ENCODE results near the gene TMCC1.
"Not testable (repeated sequence)": the region's sequence is repeated elsewhere in the genome, so short reads cannot be mapped to it uniquely, and the experiment has no call there.

The TMCC1 gene

GRCh38 chr3:129674798-129675123 lies 218.8 kb downstream of the TMCC1 start:
- not testable (repeated sequence) for DNase-seq

GRCh38 chr3:129673897-129674797 lies 219.4 kb downstream of the TMCC1 start:
- DNase-seq = no peak

DNA sequence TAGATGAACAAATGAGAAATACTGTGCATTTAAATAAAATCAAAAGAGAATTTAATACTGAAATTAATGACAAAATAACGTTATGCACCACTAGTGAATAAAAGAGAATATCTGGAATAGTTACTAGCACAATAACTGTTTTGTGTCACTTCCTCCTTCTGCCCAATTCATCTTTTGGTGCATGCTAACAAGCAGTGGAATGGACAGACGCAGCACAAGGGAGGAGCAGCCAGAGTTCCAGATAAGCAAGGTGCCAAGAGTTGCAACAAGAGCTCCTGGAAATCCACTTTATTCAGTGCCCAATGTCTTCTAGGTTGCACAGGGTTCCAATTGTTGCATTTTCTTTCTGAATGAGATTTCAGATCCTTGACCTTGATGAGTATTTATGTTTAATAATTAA lies 220.5 kb downstream of the TMCC1 start:
- DNase-seq = no peak

DNA sequence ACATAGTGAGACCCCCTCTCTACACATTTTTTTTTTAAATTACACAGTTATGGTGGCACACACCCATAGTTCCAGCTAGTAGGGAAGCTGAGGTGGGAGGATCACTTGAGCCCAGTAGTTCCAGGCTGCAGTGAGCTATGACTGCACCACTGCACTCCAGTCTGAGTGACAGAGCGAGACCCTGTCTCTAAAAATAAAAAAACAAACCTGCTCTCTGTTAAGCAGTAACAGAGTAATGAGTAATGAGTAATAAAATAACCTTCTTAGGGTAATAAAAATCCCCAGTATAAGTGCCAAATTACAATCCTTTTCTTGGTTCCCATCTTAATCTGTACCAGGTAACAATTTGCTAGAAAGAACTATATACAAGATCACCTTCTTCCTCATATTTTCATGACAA lies 221.1 kb downstream of the TMCC1 start:
- no peak for DNase-seq

- DNase-seq = peak; percentile 61
Measured at GRCh38 chr3:129665024-129665768, 228.3 kb downstream of the TMCC1 start.

DNA sequence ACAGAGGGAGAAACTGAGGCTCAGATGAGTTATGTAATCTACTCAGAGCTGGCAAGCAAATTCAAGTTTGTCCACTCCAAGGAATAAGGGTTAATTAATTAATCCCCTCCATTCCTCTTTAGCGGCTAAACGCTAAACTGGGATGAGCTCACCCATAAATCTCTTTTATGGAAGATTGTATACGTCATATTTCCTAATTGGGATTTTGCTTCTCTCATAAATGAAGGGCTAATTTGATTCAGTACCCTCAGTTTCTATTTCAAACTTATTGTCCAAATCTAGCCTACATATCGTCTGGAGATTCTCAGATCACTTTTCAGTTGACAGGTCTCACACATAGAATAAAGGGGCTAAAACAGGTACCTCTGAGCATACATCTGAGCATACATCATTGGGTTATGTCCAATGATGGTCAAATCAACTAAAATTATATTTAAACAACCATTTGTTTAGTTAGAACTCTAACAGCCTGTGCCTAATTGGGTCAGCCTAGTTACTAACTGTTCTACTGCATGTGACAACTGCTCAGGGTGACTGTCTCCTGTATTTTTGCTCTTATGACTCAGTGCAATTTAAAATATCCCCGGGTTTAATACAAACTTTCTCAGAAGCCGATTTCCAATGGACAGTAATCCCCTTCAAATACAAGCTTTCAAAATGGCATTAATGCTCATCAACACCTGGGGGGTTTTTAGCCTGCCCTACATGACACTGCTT lies 229.4 kb downstream of the TMCC1 start:
- DNase-seq = no peak

GRCh38 chr3:129663045-129663446 lies 230.5 kb downstream of the TMCC1 start:
- no peak for DNase-seq

DNA sequence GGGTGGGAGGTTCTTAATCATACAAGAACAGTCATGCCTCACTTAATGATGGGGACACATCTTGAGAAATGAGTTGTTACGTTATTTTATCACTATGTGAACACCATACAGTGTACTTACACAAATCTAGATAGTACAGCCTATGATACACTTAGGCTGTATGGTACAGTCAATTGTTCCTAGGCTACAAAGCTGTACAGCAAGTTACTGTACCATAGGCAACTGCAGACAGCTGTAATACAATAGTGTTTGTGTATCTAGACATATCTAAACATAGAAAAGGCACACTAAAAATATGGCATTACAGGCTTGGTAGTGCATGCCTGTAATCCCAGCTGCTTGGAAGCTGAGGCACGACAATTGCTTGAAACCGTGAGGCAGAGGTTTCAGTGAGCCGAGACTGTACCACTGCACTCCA lies 231.3 kb downstream of the TMCC1 start:
- DNase-seq = no peak

DNA sequence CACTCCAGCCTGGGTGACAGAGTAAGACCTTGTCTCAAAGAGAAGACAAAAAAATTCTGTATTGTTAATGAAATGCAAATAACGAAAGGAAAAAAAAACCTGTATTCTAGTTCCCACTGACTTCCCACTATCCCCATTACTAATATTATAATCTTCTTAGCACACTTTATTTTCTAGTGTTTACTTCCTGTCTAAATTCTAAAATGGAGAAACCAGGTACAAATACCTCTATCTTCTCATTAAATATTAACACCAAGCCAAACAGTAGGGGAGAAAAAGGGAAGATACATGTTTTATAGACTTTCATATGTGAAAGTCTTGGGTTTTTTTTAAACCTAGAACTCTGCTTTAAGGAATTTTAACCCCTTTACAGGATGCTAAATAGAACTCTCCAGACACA lies 231.7 kb downstream of the TMCC1 start:
- no peak for DNase-seq

DNA sequence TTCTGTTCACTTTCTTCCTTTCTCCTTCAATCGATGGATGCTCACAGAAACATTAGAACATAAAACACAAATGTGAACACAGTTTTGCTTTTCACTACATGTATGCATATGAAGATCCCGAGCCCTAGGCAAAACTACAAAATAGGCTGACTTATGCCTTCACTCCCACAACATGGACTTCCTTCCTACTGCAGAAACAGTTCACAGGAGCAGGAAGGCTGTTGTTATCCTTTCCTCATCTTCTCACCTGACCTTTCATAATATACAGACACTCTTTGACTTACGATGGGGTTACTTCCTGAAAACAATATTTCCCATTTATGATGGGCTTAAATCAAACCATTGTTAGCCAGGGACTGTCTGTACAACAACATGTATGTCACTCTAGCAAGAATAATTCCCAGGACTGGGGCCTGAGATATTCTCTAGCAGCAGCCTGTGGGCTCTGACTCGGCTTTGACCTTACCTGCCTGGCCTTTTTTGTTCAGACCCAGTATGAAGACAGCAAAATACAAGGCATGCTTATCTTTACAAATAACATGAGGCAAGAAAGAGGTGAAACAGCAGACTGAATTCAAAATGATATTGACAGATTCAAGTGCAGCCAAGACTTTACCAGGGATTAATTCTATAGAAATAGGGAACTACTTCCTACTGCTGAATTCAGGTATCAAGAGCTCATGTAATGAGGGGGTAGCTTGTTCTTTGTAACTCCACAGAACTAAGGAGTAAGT lies 235.2 kb downstream of the TMCC1 start:
- DNase-seq = no peak

DNA sequence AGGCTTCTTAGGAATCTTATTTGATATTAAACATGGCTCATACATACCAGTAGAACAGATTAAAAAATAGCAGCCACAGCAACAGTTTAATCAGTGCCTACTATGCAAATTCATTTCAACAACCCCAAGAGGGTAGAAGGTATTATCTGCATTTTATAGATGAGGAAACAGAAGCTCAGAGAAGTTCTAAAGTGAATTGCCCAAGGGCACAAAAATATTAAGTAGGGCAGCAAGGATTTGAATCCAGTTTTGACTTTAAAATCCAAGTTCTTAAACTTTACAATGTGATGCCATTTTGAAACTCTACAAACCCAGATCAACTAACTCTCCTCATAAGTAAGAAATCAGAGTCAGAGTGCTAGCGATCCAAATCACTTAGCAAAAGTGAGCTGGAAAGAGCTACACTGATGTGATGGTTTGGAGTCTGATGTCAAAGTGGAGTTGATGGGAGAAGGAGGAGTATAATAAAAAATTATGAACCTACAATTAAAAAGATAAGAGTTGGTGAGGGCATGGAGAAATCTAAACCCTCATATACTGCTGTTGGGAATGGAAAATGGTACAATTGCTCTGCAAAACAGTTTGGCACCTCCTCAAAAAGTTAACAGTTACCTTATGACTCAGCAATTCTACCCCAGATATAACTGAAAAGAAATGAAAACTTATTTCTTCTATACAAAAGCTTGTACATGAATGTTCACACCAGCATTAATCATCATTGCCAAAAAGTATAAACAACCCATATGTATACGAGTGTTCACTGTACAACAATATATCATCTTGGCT lies 236.1 kb downstream of the TMCC1 start:
- no peak for DNase-seq

GRCh38 chr3:129656659-129657247 lies 236.8 kb downstream of the TMCC1 start:
- peak; percentile 38 for DNase-seq

DNA sequence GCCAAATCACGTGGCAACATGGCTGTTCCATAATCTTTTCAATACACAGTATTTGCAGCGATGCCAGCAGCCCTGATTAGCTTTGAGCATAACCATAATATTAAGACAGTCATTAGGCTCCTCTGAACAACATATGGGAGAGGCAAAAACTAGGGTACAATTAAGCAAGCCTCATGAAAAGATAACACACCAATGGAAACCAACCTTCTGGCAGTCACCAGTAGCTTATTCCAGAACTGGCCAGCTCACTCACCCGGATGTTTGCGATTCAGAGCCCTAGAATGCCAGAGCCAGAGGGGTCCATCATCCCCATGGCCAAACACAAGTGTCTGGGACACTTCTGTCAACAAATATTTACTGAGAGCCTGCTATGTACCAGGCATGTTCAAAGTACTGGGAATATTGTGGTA lies 238.2 kb downstream of the TMCC1 start:
- DNase-seq = no peak

- peak; percentile 89 for DNase-seq
Measured at GRCh38 chr3:129654131-129654530, 239.4 kb downstream of the TMCC1 start.

GRCh38 chr3:129653019-129653418 lies 240.5 kb downstream of the TMCC1 start:
- no peak for DNase-seq

DNA sequence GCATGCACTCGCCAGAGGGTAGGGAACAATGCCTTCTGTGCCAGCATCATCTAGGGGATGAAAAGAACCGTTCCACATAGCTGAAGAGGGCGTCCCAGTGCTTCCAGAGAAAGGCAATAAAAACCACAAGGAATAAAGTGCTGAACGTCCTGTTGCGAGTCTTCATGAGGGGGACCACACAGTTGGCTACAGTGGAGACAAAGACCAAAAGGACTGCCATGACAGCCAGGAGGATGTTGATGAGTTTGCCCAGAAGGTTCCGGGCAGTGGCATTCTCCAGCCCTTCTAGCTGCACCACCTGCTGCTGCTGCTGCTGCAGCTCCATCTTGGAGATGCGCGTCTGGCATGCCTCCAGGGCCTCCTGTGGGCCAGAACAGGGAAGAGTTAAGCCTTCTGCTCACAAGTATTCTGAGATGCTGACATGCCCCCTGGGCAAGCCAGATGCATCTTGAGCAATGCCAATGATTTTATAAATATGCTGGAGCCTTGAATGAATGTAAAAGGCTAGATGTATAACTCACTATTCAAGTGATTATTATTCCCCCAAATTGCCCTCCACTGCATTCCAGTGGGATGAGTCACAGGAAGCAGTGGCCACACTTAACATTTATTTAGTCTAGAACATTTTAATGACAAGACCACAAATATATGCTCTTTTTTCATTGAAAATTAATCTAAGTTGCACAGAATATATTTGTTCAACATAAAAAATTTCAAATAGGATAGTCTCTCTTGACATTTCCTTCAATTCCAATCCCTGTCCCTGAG lies 241.9 kb downstream of the TMCC1 start:
- DNase-seq = peak; percentile 97

- DNase-seq = peak; percentile 75
Measured at GRCh38 chr3:129650256-129650872, 243.1 kb downstream of the TMCC1 start.

DNA sequence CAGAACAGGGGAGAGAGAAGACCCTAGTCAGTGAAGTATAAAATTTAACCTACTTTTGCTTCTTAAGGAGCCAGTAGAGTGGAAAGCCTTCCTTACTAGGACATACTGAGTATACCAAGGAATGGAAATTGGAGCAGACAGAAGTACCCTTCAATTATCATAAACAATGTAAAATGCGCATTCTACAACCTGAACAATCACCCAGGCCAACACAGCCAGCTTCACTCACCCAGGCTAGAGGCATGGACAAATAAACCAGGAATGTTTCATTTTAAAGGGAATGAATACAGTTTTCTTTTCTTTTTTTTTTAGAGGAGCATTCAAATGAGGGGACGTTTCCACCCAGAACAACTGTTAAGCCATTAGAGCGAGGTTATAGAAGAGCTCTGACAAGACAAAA lies 245.1 kb downstream of the TMCC1 start:
- no peak for DNase-seq

GRCh38 chr3:129645286-129645685 lies 248.2 kb downstream of the TMCC1 start:
- DNase-seq = no peak

DNA sequence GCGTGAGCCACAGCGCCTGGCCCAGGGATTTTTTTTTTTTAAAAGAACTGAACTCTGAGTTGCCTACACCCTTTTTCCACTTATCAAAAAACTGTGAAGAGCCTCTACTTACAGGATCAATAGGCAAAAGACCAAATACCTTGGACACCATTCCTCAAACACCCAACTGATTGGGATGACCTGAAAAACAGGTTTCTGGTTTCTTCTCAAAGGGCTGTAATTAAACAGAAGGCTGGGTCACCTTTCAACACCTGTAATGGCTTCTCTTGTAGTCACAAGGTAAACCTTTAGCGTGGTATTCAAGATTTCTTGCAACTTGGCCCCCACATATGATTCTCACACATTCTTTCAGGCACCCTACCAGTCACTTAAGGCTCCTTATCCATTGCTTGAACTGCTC lies 248.7 kb downstream of the TMCC1 start:
- DNase-seq = no peak

Data from fibroblast of skin of scalp (primary cell).